ENCODE results near the gene ACBD5. TPM values are rescaled to one million over a fixed set of nuclear protein-coding genes. Genes with fewer than 3 reads are reported as not detected.

The ACBD5 gene
- 24.8 and 26.5 TPM in 2 replicates for total RNA-seq

GRCh38 chr10:27240212-27241009 is at the start of gene ACBD5:
ACBD5 (minus strand) TSS chr10:27240797; CDS start chr10:27240688, 109 bp downstream.

GRCh38 chr10:27155066-27155754 is 85.4 kb downstream of the ACBD5 start, which contains the start of gene MASTL:
MASTL (plus strand) TSS chr10:27155352; CDS start chr10:27155427, 75 bp downstream.

Other genes starting within 250 kb of the ACBD5 start
- 13.4 and 14.6 TPM in 2 replicates for gene ANKRD26, start 140.3 kb downstream of the ACBD5 start, total RNA-seq
- gene YME1L1, start 86.4 kb downstream of the ACBD5 start, total RNA-seq = 114 and 123 TPM in 2 replicates
- gene MASTL, start 85.4 kb downstream of the ACBD5 start, total RNA-seq = 13.5 and 32.8 TPM in 2 replicates

Data from uterine smooth muscle cell (primary cell).